Naive thymus-derived CD4-positive, alpha-beta T cell (primary cell): Measurements from ENCODE around the gene NOS2. TPM values are rescaled to one million over a fixed set of nuclear protein-coding genes. Genes with fewer than 3 reads are reported as not detected.

Source experiments
- ATAC-seq: fragments of 150-1000 bp; cut with Tn5 transposase; 2 replicates; pipeline ENCODE4 v1.10.0; 2021; ENCODE audit warnings: mild to moderate bottlenecking, moderate library complexity
- CTCF ChIA-PET: fragments of 350-600 bp; sonication (Branson Sonifier 250); formaldehyde crosslinking; loops from one replicate; lab custom pipeline; 2021; ENCODE audit warnings: antibody characterized with exemption; lab: Charles Lee
- POLR2A ChIA-PET: fragments of 350-600 bp; sonication (Branson Sonifier 250); formaldehyde crosslinking; loops from one replicate; lab custom pipeline; 2021; ENCODE audit warnings: antibody characterized with exemption, inconsistent platforms; lab: Charles Lee
- DNase-seq, 9 donors: peaks; one replicate each; pipeline versions ENCODE4 v3.0.0 to v3.0.0-alpha.2; 2020 to 2022; ENCODE audit warnings: mixed read lengths in 1 of 9
- H3K27ac ChIP-seq: one replicate; pipeline ENCODE4 v1.7.0; 2013; ENCODE audit warnings: mild to moderate bottlenecking, low read depth, low read length, moderate library complexity
- H3K27me3 ChIP-seq, 2 donors: one replicate each; pipeline ENCODE4 v1.7.0; 2013; ENCODE audit warnings: low read length in 2 of 2, mild to moderate bottlenecking in 2 of 2, moderate library complexity in 2 of 2; ENCODE audit not compliant: control insufficient read depth in 2 of 2, insufficient read depth in 2 of 2
- H3K36me3 ChIP-seq, 3 experiments: 1 replicate in 2 of 3; 2 replicates in 1 of 3; pipeline ENCODE4 v1.7.0; 2013; ENCODE audit warnings: low read length in 3 of 3, mild to moderate bottlenecking in 3 of 3, moderate library complexity in 1 of 3; ENCODE audit not compliant: insufficient read depth in 3 of 3, control insufficient read depth in 2 of 3
- H3K4me1 ChIP-seq, 2 donors: one replicate each; pipeline ENCODE4 v1.7.0; 2013; ENCODE audit warnings: low read length in 2 of 2, mild to moderate bottlenecking in 2 of 2, moderate library complexity in 1 of 2; ENCODE audit not compliant: control insufficient read depth in 2 of 2, insufficient read depth in 2 of 2
- H3K4me3 ChIP-seq: 2 replicates; pipeline ENCODE4 v1.7.0; 2013; ENCODE audit warnings: mild to moderate bottlenecking, low read length
- H3K9me3 ChIP-seq, 3 experiments: 1 replicate in 2 of 3; 2 replicates in 1 of 3; pipeline ENCODE4 v1.7.0; 2013; ENCODE audit warnings: low read length in 3 of 3; ENCODE audit not compliant: control insufficient read depth in 2 of 3
- H3K27ac Mint-ChIP-seq, 9 donors: one replicate each; pipeline ENCODE4 v1.8.0; 2020 to 2022; ENCODE audit warnings: mixed read lengths in 9 of 9, mild to moderate bottlenecking in 8 of 9, moderate library complexity in 5 of 9, inconsistent platforms in 2 of 9
- H3K27me3 Mint-ChIP-seq, 5 donors: one replicate each; pipeline ENCODE4 v1.8.0; 2021 to 2022; ENCODE audit warnings: mixed read lengths in 5 of 5, mild to moderate bottlenecking in 1 of 5
- H3K36me3 Mint-ChIP-seq, 5 donors: one replicate each; pipeline ENCODE4 v1.8.0; 2020 to 2022; ENCODE audit warnings: mixed read lengths in 5 of 5, mild to moderate bottlenecking in 3 of 5, inconsistent platforms in 1 of 5
- H3K4me1 Mint-ChIP-seq, 7 donors: one replicate each; pipeline ENCODE4 v1.8.0; 2020 to 2022; ENCODE audit warnings: mixed read lengths in 7 of 7, mild to moderate bottlenecking in 3 of 7, inconsistent platforms in 1 of 7
- H3K4me3 Mint-ChIP-seq, 10 donors: one replicate each; pipeline ENCODE4 v1.8.0; 2020 to 2022; ENCODE audit warnings: mild to moderate bottlenecking in 10 of 10, mixed read lengths in 10 of 10, moderate library complexity in 6 of 10, inconsistent platforms in 2 of 10
- H3K9me3 Mint-ChIP-seq, 11 donors: one replicate each; pipeline ENCODE4 v1.8.0; 2020 to 2022; ENCODE audit warnings: mixed read lengths in 11 of 11, mild to moderate bottlenecking in 4 of 11, inconsistent platforms in 1 of 11, moderate library complexity in 1 of 11
- intact Hi-C, 2 donors: fragments of 100-400 bp; cut with micrococcal nuclease; formaldehyde crosslinking; loops; one replicate each; pipeline ENCODE4 v1.15.1; 2023
- polyA plus RNA-seq, 2 donors: library from polyadenylated mRNA; unstranded; fragments of 300-500 nt; fragmentation: Illumina TruSeq; gene quantifications; one replicate each; pipeline ENCODE4 v1.2.3, GENCODE V29; 2021
- total RNA-seq, 6 experiments: library from RNA in 5 of 6; stranded (reverse) in 5 of 6; gene quantifications; 1 replicate in 5 of 6; 2 replicates in 1 of 6; pipeline ENCODE4 v1.2.3 and lab custom pipeline; 2021 to 2026

Gene NOS2
- total and polyA plus RNA-seq, 7 experiments from 2014 or later = 0.11 to 0.30 (median 0.16) TPM; not detected in 4

DNA sequence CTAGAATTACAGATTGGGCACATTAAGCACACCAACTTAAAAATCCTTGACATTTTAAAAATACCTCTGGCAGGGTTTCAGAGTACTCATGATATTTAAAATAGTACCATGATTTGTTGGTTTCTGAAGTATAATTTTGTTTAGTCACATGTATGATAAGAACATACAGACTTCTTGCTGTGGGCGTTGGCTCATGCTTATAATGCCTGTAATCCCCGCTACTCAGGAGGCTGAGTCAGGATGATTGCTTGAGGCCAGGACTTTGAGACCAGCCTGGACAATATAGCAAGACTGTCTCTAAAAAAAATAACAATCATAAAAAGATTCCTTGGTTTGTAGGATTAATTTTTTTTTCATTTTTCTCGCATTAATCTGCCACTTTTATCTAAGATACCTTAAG is 78.5 kb downstream of the NOS2 start:
- Mint-ChIP-seq H3K4me3 (no peak overlapping the region), H3K4me1 (no peaks in the 10 kb centered on the region), H3K27me3 (peaks cover 4 to 17% (median 11%) of the 10 kb centered on the region in 5 donors), H3K27ac (no peak overlapping the region), H3K36me3 (peaks cover 0 to 2% (median 0%) of the 10 kb centered on the region in 5 donors), H3K9me3 (peaks cover 0 to 2% (median 0%) of the 10 kb centered on the region in 11 donors)
- DNase-seq (no peak), ATAC-seq (no peak)
- intact Hi-C loops = no loop called here
- no peaks in the 10 kb centered on the region for H3K36me3 ChIP-seq
- H3K4me1 ChIP-seq = no peaks in the 10 kb centered on the region
- ChIA-PET CTCF (no interaction called here), POLR2A (no interaction called here)
- no peak overlapping the region for H3K27ac ChIP-seq
- H3K27me3 ChIP-seq = no peaks in the 10 kb centered on the region
- no peak overlapping the region for H3K4me3 ChIP-seq
- H3K9me3 ChIP-seq = no peaks in the 10 kb centered on the region

Other genes starting within 250 kb of the NOS2 start
- gene LGALS9, start 169.3 kb downstream of the NOS2 start, total RNA-seq = 100 to 1,000 TPM in 2 of 5 experiments, 10 to 100 TPM in 3; 11.0 to 198 (median 47.7) TPM
- gene LGALS9, start 169.3 kb downstream of the NOS2 start, polyA plus RNA-seq = 10 to 100 TPM; 11.8 to 15.0 TPM
- gene LYRM9, start 92.8 kb upstream of the NOS2 start, total RNA-seq = 10 to 100 TPM in 4 of 5 experiments, 1 to 10 TPM in 1; 4.2 to 24.5 (median 14.0) TPM
- gene LYRM9, start 92.8 kb upstream of the NOS2 start, polyA plus RNA-seq = 10 to 100 TPM; 18.3 to 33.0 TPM
- gene NLK, start 242.1 kb upstream of the NOS2 start, total RNA-seq = 10 to 100 TPM; 12.9 to 19.2 (median 18.0) TPM
- gene NLK, start 242.1 kb upstream of the NOS2 start, polyA plus RNA-seq = 1 to 10 TPM; 1.0 to 2.1 TPM